Thyroid gland (tissue), 4 donors: ENCODE data around the gene TSPO.

Experiments used
- POLR2A ChIP-seq, 2 donors: fragments of 450-650 bp; IDR thresholded peaks; one replicate each; pipeline ENCODE4 v1.6.1; 2017; ENCODE audit warnings: antibody characterized with exemption in 2 of 2, mild to moderate bottlenecking in 2 of 2, moderate library complexity in 1 of 2
- TF ChIP-seq, protein P1 (sequence below), 6 experiments: fragments of 200-600 bp in 3 of 6; fragments of 450-650 bp in 3 of 6; sonication (generic) in 3 of 6; IDR thresholded peaks; one replicate each; pipeline ENCODE4 v1.5.1; 2016 to 2019; ENCODE audit warnings: antibody characterized with exemption in 6 of 6, mild to moderate bottlenecking in 2 of 6, inconsistent platforms in 1 of 6, moderate library complexity in 1 of 6

GRCh38 chr22:43133401-43133800 lies 18.0 kb upstream of the TSPO start:
- TF ChIP-seq, protein P1, sequence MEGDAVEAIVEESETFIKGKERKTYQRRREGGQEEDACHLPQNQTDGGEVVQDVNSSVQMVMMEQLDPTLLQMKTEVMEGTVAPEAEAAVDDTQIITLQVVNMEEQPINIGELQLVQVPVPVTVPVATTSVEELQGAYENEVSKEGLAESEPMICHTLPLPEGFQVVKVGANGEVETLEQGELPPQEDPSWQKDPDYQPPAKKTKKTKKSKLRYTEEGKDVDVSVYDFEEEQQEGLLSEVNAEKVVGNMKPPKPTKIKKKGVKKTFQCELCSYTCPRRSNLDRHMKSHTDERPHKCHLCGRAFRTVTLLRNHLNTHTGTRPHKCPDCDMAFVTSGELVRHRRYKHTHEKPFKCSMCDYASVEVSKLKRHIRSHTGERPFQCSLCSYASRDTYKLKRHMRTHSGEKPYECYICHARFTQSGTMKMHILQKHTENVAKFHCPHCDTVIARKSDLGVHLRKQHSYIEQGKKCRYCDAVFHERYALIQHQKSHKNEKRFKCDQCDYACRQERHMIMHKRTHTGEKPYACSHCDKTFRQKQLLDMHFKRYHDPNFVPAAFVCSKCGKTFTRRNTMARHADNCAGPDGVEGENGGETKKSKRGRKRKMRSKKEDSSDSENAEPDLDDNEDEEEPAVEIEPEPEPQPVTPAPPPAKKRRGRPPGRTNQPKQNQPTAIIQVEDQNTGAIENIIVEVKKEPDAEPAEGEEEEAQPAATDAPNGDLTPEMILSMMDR (IDR thresholded peaks at IDR 0.05) = no peak
- no peak for TF ChIP-seq POLR2A (IDR thresholded peaks at IDR 0.05)
